Activated CD4-positive, alpha-beta T cell treated with anti-CD3 and anti-CD28 coated beads for 24 hours (primary cell): ENCODE data around the gene CACNA1C.

Experiments used
- DNase-seq, 2 donors: peaks; one replicate each; pipeline ENCODE4 v3.0.0-alpha.2; 2020; ENCODE audit warnings: low read depth in 2 of 2

CACNA1C gene

DNA sequence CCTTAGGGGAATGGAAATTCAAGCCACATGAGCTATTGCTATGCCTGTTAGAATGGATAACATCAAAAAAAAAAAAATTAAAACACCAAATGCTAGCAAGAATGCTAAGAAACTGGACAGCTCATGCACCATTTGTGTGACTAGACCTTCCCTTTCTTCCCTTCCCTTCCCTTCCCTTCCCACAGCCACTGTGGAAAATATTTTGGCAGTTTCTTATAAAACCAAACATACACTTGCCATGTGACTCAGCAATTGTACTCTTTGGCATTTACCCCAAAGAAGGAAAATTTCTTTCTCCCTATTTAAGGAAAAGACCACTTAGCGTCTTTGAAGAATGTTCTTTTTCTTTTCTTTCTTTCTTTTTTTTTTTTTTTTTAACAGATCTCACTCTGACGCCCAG lies 692.9 kb downstream of the CACNA1C start:
- DNase-seq: no peak
